Myometrial cell (primary cell): ENCODE measurements around the gene SREBF1. TPM values are rescaled to one million over a fixed set of nuclear protein-coding genes. Genes with fewer than 3 reads are reported as not detected.

Source experiments
- total RNA-seq: library from RNA; depleted of rRNA; stranded (reverse); fragments of >200 nt; gene quantifications from 2 replicates; pipeline ENCODE4 v1.2.3, GENCODE V29; 2015

SREBF1 gene
- total RNA-seq, result 125 and 127 TPM in 2 replicates

DNA sequence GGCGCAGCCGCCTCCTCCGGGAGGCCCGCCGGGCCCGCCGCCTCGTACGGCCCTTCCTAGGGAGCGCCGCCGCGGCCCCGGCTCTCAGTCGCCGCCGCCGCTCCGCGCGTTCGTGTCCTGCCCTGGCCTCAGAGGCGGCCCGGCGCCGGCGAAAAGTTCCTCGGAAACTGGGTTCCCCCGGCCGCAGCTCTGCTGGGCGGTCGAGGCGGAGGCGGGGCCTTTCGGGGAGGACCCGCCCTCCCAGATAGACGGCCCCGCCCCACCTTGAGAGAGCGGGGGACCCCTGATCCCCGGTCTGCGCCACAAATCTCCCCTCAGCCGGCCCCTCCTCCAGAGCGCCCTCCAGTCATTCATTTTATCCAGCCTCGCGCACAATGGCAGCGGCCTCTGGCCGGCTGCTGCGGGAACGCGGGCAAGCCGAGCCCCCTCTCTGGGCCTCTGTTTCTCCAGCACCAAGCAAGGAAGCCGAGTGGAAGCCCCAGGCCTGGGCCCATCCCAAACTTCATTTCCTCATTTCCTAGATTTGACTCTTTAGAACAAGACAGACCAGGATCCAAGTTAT, at the start of gene SREBF1:
Gene SREBF1, minus strand, starts transcription at position 169 of the 562 bp plus-strand sequence. CDS start 169 bp downstream, outside the sequence.

Other genes starting within 250 kb of the SREBF1 start
- gene PEMT, start 245.3 kb downstream of the SREBF1 start, total RNA-seq, result 51.6 and 74.1 TPM in 2 replicates
- gene RAI1, start 155.5 kb downstream of the SREBF1 start, total RNA-seq, result 10.4 and 10.5 TPM in 2 replicates
- gene TOM1L2, start 135.4 kb upstream of the SREBF1 start, total RNA-seq, result 25.4 and 30.5 TPM in 2 replicates
- gene DRC3, start 135.9 kb upstream of the SREBF1 start, total RNA-seq, result under 0.01 TPM in 2 replicates
- 9.8 and 21.1 TPM in 2 replicates for gene ATPAF2, start 202.2 kb upstream of the SREBF1 start, total RNA-seq
- gene GID4, start 202.4 kb upstream of the SREBF1 start, total RNA-seq, result 5.8 and 9.2 TPM in 2 replicates